GM12875 (cell line): ENCODE results near the gene EGFLAM.

Experiments used
- H3K4me3 ChIP-seq: one replicate; pipeline ENCODE4 v1.5.1; 2011; ENCODE audit warnings: low read depth, low read length, control low read depth
- CTCF ChIP-seq: IDR thresholded peaks from 2 replicates; pipeline ENCODE4 v1.5.1; 2011; ENCODE audit warnings: low read depth, mild to moderate bottlenecking, control low read depth, inconsistent platforms, low read length, moderate library complexity, borderline replicate concordance; ENCODE audit not compliant: insufficient read depth

Gene EGFLAM

GRCh38 chr5:38452201-38452600 is 193.8 kb downstream of the EGFLAM start:
- TF ChIP-seq CTCF: no peak
- H3K4me3 ChIP-seq: no peak overlapping the region

- H3K4me3 ChIP-seq: no peak overlapping the region
Measured at GRCh38 chr5:38453506-38453905, 195.1 kb downstream of the EGFLAM start.

GRCh38 chr5:38453921-38454320 is 195.6 kb downstream of the EGFLAM start:
- H3K4me3 ChIP-seq: no peak overlapping the region
- TF ChIP-seq CTCF: no peak

More at GRCh38 chr5:38453506-38453905, 195.1 kb downstream of the EGFLAM start:
- TF ChIP-seq CTCF: no peak

GRCh38 chr5:38455796-38456330 is 197.5 kb downstream of the EGFLAM start:
- no peak overlapping the region for H3K4me3 ChIP-seq
- no peak for TF ChIP-seq CTCF

- no peak overlapping the region for H3K4me3 ChIP-seq
- TF ChIP-seq CTCF: no peak
Measured at GRCh38 chr5:38456657-38457399, 198.5 kb downstream of the EGFLAM start.

- no peak overlapping the region for H3K4me3 ChIP-seq
Measured at GRCh38 chr5:38458174-38458573, 199.8 kb downstream of the EGFLAM start.

More at GRCh38 chr5:38458174-38458573, 199.8 kb downstream of the EGFLAM start:
- no peak for TF ChIP-seq CTCF
